ENCODE data around the gene NAA16.

DNA sequence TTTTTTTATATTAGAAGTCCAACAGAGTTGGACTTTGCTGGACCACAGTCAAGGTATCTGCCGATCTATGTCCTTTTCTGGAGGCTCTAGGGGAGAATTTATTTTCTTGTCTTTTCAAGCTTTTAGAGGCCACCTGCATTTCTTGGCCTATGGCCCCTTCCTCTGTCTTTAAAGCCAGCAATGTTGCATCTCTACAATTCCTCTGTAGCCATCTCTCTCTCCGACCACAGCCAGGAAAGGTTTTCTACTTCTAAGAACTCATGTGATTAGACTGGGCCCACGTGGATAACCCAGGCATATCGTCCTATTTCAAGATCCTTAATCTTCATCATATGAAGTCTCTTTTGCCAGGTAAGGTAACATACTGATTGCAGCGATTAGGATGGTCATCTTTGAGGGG is 102.8 kb downstream of the NAA16 start:
- no peak for TF ChIP-seq POLR2A (IDR thresholded peaks at IDR 0.05)
- TF ChIP-seq, protein P1, sequence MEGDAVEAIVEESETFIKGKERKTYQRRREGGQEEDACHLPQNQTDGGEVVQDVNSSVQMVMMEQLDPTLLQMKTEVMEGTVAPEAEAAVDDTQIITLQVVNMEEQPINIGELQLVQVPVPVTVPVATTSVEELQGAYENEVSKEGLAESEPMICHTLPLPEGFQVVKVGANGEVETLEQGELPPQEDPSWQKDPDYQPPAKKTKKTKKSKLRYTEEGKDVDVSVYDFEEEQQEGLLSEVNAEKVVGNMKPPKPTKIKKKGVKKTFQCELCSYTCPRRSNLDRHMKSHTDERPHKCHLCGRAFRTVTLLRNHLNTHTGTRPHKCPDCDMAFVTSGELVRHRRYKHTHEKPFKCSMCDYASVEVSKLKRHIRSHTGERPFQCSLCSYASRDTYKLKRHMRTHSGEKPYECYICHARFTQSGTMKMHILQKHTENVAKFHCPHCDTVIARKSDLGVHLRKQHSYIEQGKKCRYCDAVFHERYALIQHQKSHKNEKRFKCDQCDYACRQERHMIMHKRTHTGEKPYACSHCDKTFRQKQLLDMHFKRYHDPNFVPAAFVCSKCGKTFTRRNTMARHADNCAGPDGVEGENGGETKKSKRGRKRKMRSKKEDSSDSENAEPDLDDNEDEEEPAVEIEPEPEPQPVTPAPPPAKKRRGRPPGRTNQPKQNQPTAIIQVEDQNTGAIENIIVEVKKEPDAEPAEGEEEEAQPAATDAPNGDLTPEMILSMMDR (IDR thresholded peaks at IDR 0.05), result no peak

Measured in uterus (tissue), 2 donors.